ENCODE data around the gene ARHGEF19.

DNA sequence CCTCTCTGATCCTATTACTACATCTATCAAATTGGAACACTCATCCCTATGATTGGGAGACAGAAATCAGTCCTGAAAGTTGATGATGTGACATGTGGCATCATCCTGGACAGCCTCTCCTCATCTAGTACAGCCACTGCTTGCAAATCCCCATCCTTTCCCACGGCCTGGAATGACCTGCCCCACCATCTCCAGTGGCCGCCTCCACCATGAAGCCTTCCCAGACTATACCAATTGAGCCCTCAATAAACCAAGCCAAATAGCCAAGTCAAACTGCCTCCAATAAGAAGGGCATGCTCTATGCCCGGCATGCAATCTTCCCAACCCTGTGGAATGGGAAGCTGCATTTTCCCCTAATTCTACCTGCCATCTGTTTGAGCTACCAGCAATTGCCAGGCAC lies 561 bp upstream of the ARHGEF19 start:
- TF ChIP-seq CTCF (IDR thresholded peaks at IDR 0.05) (no peak), POLR2A (IDR thresholded peaks at IDR 0.05; ENCODE audit: low read depth) (no peak), POLR2AphosphoS5 (IDR thresholded peaks at IDR 0.05) (no peak), EP300 (IDR thresholded peaks at IDR 0.05) (no peak)
